ENCODE data around the gene ATN1. TPM values are rescaled to one million over a fixed set of nuclear protein-coding genes. Genes with fewer than 3 reads are reported as not detected.

Gene ATN1
- total RNA-seq, 2 donors from 2014 or later = 37.1 to 68.9 TPM

DNA sequence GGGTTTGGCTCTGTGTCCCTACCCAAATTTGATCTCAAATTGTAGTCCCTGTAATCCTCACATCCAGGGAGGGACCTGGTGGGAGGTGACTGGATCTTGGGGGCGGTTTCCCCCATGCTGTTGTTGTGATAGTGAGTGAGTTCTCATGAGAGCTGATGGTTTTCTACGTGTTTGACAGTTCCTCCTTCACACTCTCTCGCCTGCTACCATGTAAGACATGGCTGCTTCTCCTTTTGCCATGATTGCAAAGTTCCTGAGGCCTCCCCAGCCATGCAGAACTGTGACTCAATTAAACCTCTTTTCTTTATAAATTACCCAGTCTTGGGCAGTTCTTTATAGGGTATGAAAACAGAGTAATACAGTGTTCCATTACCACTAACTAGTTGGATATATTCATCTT lies 33.4 kb upstream of the ATN1 start:
- peaks cover 0 to 8% of the 10 kb centered on the region in 2 donors for H3K4me1 ChIP-seq
- no peak overlapping the region for H3K4me3 ChIP-seq
- no peak overlapping the region for H3K27ac ChIP-seq
- no peaks in the 10 kb centered on the region for H3K36me3 ChIP-seq
- TF ChIP-seq, protein P1, sequence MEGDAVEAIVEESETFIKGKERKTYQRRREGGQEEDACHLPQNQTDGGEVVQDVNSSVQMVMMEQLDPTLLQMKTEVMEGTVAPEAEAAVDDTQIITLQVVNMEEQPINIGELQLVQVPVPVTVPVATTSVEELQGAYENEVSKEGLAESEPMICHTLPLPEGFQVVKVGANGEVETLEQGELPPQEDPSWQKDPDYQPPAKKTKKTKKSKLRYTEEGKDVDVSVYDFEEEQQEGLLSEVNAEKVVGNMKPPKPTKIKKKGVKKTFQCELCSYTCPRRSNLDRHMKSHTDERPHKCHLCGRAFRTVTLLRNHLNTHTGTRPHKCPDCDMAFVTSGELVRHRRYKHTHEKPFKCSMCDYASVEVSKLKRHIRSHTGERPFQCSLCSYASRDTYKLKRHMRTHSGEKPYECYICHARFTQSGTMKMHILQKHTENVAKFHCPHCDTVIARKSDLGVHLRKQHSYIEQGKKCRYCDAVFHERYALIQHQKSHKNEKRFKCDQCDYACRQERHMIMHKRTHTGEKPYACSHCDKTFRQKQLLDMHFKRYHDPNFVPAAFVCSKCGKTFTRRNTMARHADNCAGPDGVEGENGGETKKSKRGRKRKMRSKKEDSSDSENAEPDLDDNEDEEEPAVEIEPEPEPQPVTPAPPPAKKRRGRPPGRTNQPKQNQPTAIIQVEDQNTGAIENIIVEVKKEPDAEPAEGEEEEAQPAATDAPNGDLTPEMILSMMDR (IDR thresholded peaks at IDR 0.05) = no peak
- no peaks in the 10 kb centered on the region for H3K27me3 ChIP-seq
- H3K9me3 ChIP-seq = no peaks in the 10 kb centered on the region
- DNase-seq (ENCODE audit: low spot score) = no peak

DNA sequence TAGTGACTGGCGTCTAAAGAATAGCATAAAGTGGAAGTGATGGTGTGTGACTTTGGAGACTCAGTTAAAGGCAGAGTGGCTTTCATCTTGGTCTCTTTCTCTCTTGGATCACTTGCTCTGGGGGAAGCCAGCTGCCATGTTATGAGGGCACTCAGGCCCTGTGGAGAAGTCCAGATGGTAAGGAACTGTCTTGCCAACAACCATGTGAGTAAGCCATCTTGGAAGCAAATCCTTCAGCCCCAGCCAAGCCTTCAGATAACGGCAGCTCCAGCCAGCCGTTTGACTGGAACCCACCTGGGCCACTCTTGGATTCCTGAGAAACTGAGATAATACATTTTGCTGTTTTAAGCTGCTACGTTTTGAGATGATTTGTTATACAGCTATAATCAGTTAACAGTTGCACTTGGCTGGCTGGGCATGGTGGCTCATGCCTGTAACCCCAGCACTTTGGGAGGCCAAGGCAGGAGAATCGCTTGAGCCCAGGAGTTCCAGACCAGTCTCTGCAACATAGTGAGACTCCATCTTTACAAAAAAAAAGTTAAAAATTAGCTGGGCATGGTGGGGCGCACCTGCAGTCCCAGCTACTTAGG lies 30.8 kb upstream of the ATN1 start:
- H3K9me3 ChIP-seq = no peaks in the 10 kb centered on the region
- H3K4me3 ChIP-seq = no peak overlapping the region
- no peaks in the 10 kb centered on the region for H3K36me3 ChIP-seq
- no peaks in the 10 kb centered on the region for H3K4me1 ChIP-seq
- TF ChIP-seq, protein P1 (IDR thresholded peaks at IDR 0.05) = no peak
- no peak overlapping the region for H3K27ac ChIP-seq
- H3K27me3 ChIP-seq = no peaks in the 10 kb centered on the region
- no peak for DNase-seq (ENCODE audit: low spot score)

DNA sequence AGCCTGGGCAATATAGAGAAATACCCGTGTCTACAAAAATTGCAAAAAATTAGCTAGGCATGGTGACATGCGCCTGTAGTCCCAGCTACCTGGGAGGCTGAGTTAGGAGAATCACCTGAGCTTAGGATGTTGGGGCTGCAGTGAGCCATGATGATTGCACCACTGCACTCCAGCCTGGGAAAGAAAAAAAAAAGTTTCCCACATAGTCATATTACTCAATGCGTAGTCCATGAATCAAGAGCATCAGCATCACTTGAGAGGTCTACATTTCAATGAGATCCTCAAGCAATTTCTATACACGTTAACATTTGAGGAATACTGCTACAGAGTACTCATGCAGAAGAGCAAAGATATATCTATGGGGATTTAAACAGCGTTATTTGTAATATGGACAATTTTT lies 28.3 kb upstream of the ATN1 start:
- Histone ChIP-seq H3K9me3 (no peaks in the 10 kb centered on the region), H3K27me3 (no peaks in the 10 kb centered on the region), H3K4me3 (no peak overlapping the region), H3K36me3 (no peaks in the 10 kb centered on the region), H3K27ac (no peak overlapping the region), H3K4me1 (peaks cover 0 to 3% of the 10 kb centered on the region in 2 donors)
- TF ChIP-seq, protein P1 (IDR thresholded peaks at IDR 0.05) = no peak
- no peak for DNase-seq (ENCODE audit: low spot score)

DNA sequence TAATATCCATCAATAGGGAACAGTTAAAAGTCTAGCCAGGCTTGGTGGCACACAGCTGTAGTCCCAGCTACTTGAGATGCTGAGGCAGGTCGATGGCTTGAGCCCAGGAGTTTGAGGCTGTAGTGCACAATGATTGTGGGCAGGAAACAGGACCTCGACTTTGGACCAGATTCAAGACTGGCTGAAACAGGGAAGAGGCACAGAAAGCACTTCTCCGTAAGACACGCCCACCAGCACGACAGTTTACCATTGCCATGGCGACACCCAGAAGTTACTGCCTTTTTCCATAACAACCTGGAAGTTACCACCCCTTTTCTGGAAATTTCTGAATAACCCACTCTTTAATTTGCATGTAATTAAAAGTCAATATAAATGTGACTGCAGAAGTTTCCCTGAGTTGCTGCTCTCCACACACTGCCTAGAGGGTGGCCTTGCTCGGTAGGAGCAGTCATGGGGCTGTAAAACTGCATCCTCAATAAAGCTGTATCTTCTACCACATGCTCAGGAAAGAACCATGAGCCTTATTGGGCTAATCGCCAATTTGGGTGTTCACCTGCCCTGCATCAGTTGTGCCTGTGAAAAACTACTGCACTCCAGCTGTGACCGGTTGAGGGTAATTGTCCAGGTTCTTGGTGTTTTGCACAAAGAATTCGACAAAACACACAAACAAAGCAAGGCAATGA lies 27.8 kb upstream of the ATN1 start:
- Histone ChIP-seq H3K4me1 (peaks cover 0 to 6% of the 10 kb centered on the region in 2 donors), H3K4me3 (no peak overlapping the region), H3K36me3 (no peaks in the 10 kb centered on the region), H3K9me3 (no peaks in the 10 kb centered on the region), H3K27ac (no peak overlapping the region), H3K27me3 (no peaks in the 10 kb centered on the region)
- peak; percentile 80 for DNase-seq (ENCODE audit: low spot score)
- TF ChIP-seq, protein P1 (IDR thresholded peaks at IDR 0.05) = no peak

DNA sequence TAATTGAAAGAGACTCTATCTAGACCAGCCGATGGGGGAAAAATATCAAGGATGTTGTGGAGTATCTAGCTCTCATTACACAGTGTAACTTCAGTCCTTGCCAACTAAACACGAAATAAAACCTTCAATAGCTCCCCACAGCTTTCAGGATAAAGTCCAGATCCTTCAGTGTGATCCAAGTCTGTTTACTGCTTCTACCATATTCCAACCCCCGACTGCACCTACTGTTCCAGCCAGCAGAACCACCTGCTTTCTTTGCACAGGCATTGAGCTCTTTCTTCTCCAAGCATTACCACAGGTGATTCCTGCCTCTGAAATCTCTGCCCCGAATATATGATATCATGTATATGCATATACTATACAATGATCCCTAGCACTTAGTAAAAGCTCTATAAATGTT lies 25.3 kb upstream of the ATN1 start:
- H3K4me1 ChIP-seq = peaks cover 0 to 12% of the 10 kb centered on the region in 2 donors
- DNase-seq (ENCODE audit: low spot score) = no peak
- H3K27ac ChIP-seq = no peak overlapping the region
- TF ChIP-seq, protein P1 (IDR thresholded peaks at IDR 0.05) = no peak
- no peaks in the 10 kb centered on the region for H3K27me3 ChIP-seq
- no peaks in the 10 kb centered on the region for H3K9me3 ChIP-seq
- no peaks in the 10 kb centered on the region for H3K36me3 ChIP-seq
- H3K4me3 ChIP-seq = no peak overlapping the region
